PC-9 (cell line): ENCODE measurements around the gene RCOR1. TPM values are rescaled to one million over a fixed set of nuclear protein-coding genes. Genes with fewer than 3 reads are reported as not detected.
"Not testable (repeated sequence)": the region's sequence is repeated elsewhere in the genome, so short reads cannot be mapped to it uniquely, and the experiment has no call there.

Source experiments
- BruUV-seq: library from RNA; stranded (reverse); fragments of 400-500 nt; replicated peaks from 2 replicates; lab custom pipeline; 2021; lab: Mats Ljungman, UMichigan
- CTCF ChIA-PET: fragments of 300-600 bp; sonication (Branson Sonifier 250); formaldehyde crosslinking; loops from one replicate; lab custom pipeline; 2022; ENCODE audit warnings: antibody characterized with exemption; lab: Charles Lee
- POLR2A ChIA-PET: fragments of 300-600 bp; sonication (Branson Sonifier 250); formaldehyde crosslinking; loops from one replicate; lab custom pipeline; 2022; ENCODE audit warnings: antibody characterized with exemption; ENCODE audit not compliant: unreplicated experiment; lab: Charles Lee
- DNase-seq, 2 experiments: peaks; one replicate each; pipeline versions ENCODE4 v3.0.0 to v3.0.0-alpha.2; 2015 to 2022; ENCODE audit warnings: mixed read lengths in 1 of 2
- H2AFZ ChIP-seq: fragments of 200-600 bp; sonication (generic); 2 replicates; pipeline ENCODE4 v1.8.1; 2017; ENCODE audit warnings: antibody characterized with exemption
- H3F3A ChIP-seq: fragments of 200-600 bp; sonication (generic); 2 replicates; pipeline ENCODE4 v1.8.1; 2017; ENCODE audit warnings: antibody characterized with exemption, mild to moderate bottlenecking, low read depth; ENCODE audit not compliant: insufficient read depth
- H3K27ac ChIP-seq: fragments of 200-600 bp; sonication (generic); 2 replicates; pipeline ENCODE4 v1.6.1; 2016; ENCODE audit warnings: mixed run types
- H3K27me3 ChIP-seq: fragments of 200-600 bp; sonication (generic); 2 replicates; pipeline ENCODE4 v1.6.1; 2016; ENCODE audit warnings: low read depth, mixed run types; ENCODE audit not compliant: insufficient read depth
- H3K36me3 ChIP-seq: fragments of 200-600 bp; sonication (generic); 2 replicates; pipeline ENCODE4 v1.6.1; 2016; ENCODE audit warnings: low read depth, mixed run types
- H3K4me1 ChIP-seq: fragments of 200-600 bp; sonication (generic); replicated peaks from 2 replicates; pipeline ENCODE4 v1.6.1; 2016; ENCODE audit warnings: mixed run types; ENCODE audit not compliant: insufficient read depth
- H3K4me2 ChIP-seq: fragments of 200-600 bp; sonication (generic); 2 replicates; pipeline ENCODE4 v1.6.1; 2017; ENCODE audit warnings: mixed run types
- H3K4me3 ChIP-seq: fragments of 200-600 bp; sonication (generic); 2 replicates; pipeline ENCODE4 v1.6.1; 2016; ENCODE audit warnings: mixed run types
- H3K79me2 ChIP-seq: fragments of 200-600 bp; sonication (generic); 2 replicates; pipeline ENCODE4 v1.6.1; 2017; ENCODE audit warnings: low read depth, mixed run types
- H3K9me2 ChIP-seq: fragments of 200-600 bp; sonication (generic); 2 replicates; pipeline ENCODE4 v1.8.1; 2017; ENCODE audit warnings: mild to moderate bottlenecking; ENCODE audit not compliant: insufficient read depth
- H3K9me3 ChIP-seq: fragments of 200-600 bp; sonication (generic); 2 replicates; pipeline ENCODE4 v1.8.1; 2016; ENCODE audit warnings: low read depth; ENCODE audit not compliant: insufficient read depth
- H4K20me1 ChIP-seq: fragments of 200-600 bp; sonication (generic); 2 replicates; pipeline ENCODE4 v1.8.1; 2017; ENCODE audit not compliant: insufficient read depth
- CTCF ChIP-seq: fragments of 200-600 bp; sonication (generic); conservative IDR thresholded peaks from 2 replicates; pipeline ENCODE4 v1.6.1; 2017; ENCODE audit warnings: mixed run types, antibody characterized with exemption, mild to moderate bottlenecking, moderate library complexity
- EZH2 ChIP-seq: fragments of 200-600 bp; sonication (generic); IDR thresholded peaks from 2 replicates; pipeline ENCODE4 v1.8.0; 2017; ENCODE audit warnings: antibody characterized with exemption, low read depth
- intact Hi-C: fragments of 100-400 bp; cut with micrococcal nuclease; formaldehyde crosslinking; loops from one replicate; pipeline ENCODE4 v1.10.0; 2022; ENCODE audit not compliant: unreplicated experiment
- total RNA-seq: library from RNA; stranded (reverse); gene quantifications from 2 replicates; pipeline ENCODE4 v1.2.3, GENCODE V29; 2021

Gene RCOR1
- total RNA-seq, 1 experiment from 2014 or later: 67.2 TPM

- Histone ChIP-seq H3K4me2 (no peak overlapping the region), H3K27me3 (no peaks in the 10 kb centered on the region), H3F3A (peaks cover 31% of the 10 kb centered on the region), H2AFZ (no peak overlapping the region), H3K79me2 (peaks cover 95% of the 10 kb centered on the region), H3K36me3 (0 out of 2 replicates have a peak, but pooled peaks cover 4% of the 10 kb centered on the region), H3K9me3 (no peaks in the 10 kb centered on the region), H3K4me3 (no peak overlapping the region), H3K9me2 (no peaks in the 10 kb centered on the region), H3K4me1 (no peaks in the 10 kb centered on the region), H4K20me1 (peaks cover 63% of the 10 kb centered on the region), H3K27ac (no peak overlapping the region)
- no TSS peak for BruUV-seq
- CTCF ChIA-PET: interaction anchor here (0.6 to 1.3 kb wide), 2 partner anchors 77 to 545 kb away, joined by 4 read pairs; no protein-coding TSS in a partner anchor
- POLR2A ChIA-PET: interaction anchor here (0.7 kb wide), 1 partner anchor 34 kb away, joined by 6 read pairs; no protein-coding TSS in a partner anchor
- DNase-seq: no peak
- TF ChIP-seq CTCF: no peak
- no peak for TF ChIP-seq EZH2
- intact Hi-C loops: no loop called here
Observed at GRCh38 chr14:102616799-102617198, 24.4 kb downstream of the RCOR1 start.

DNA sequence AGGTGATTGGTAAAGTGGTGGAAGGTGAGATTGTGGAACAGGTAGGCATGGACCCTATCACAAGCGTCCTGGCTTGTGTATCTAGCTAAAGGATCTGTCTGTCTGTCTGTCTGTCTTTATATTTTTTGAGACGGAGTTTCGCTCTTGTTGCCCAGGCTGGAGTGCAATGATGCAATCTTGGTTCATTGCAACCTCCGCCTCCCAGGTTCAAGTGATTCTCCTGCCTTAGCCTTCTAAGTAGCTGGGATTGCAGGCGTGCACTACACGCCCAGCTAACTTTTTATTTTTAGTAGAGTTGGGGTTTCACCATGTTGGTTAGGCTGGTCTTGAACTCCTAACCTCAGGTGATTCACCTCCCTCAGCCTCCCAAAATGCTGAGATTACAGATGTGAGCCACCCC lies 26.6 kb downstream of the RCOR1 start:
- not testable (repeated sequence) for H3K4me3 ChIP-seq
- CTCF ChIA-PET: interaction anchor here (0.6 kb wide), 1 partner anchor 24 kb away, joined by 6 read pairs; no protein-coding TSS in a partner anchor

DNA sequence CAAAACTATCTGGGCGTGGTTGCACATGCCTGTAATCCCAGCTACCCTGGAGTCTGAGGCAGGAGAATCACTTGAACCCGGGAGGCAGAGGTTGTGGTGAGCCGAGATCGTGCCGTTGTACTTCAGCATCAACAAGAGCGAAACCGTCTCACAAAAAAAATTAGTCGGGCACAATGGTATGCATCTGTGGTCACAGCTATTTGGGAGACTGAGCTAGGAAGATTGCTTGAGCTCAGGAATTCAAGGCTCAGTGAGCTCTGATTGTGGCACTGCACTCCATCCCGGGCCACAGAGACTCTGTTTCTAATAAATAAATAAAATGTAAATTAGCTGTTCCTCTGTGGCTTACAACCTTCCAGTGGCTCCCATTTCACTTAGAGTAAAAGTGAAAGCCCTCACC lies 28.0 kb downstream of the RCOR1 start:
- H3F3A ChIP-seq: peaks cover 40% of the 10 kb centered on the region
- H3K4me1 ChIP-seq: no peaks in the 10 kb centered on the region
- ChIA-PET CTCF (interaction anchor here (0.7 to 1.6 kb wide), 2 partner anchors 25 to 96 kb away, joined by 3 to 4 read pairs; no protein-coding TSS in a partner anchor), POLR2A (no interaction called here)
- H3K27ac ChIP-seq: no peak overlapping the region
- no TSS peak for BruUV-seq
- H2AFZ ChIP-seq: no peak overlapping the region
- no peak overlapping the region for H3K4me2 ChIP-seq
- H3K27me3 ChIP-seq: no peaks in the 10 kb centered on the region
- TF ChIP-seq CTCF (no peak), EZH2 (no peak)
- no peaks in the 10 kb centered on the region for H3K9me3 ChIP-seq
- no peak overlapping the region for H3K4me3 ChIP-seq
- intact Hi-C loops: no loop called here
- no peak for DNase-seq
- H3K36me3 ChIP-seq: no peaks in the 10 kb centered on the region
- peaks cover 97% of the 10 kb centered on the region for H3K79me2 ChIP-seq
- no peaks in the 10 kb centered on the region for H3K9me2 ChIP-seq
- peaks cover 80% of the 10 kb centered on the region for H4K20me1 ChIP-seq

More for the DNA sequence above, 26.6 kb downstream of the RCOR1 start:
- H3K27ac ChIP-seq, H3K4me2 ChIP-seq, DNase-seq, H3K4me1 ChIP-seq, H3K27me3 ChIP-seq, H3K9me2 ChIP-seq, H3K9me3 ChIP-seq, H3K36me3 ChIP-seq, H2AFZ ChIP-seq, BruUV-seq, intact Hi-C loops: not testable (repeated sequence)
- POLR2A ChIA-PET: interaction anchor here (0.5 kb wide), 1 partner anchor 715 kb away, joined by 3 read pairs; the partner anchor contains the start of gene EIF5
- H4K20me1 ChIP-seq: peaks cover 66% of the 10 kb centered on the region
- peaks cover 44% of the 10 kb centered on the region for H3F3A ChIP-seq
- H3K79me2 ChIP-seq: peaks cover 96% of the 10 kb centered on the region
